WTC11 (cell line): Measurements from ENCODE around the gene CCDC71. TPM values are rescaled to one million over a fixed set of nuclear protein-coding genes. Genes with fewer than 3 reads are reported as not detected.

Experiments
- ATAC-seq: fragments of 200-7000 bp; cut with Tn5 transposase; 2 replicates; pipeline ENCODE4 v1.10.0; 2021; ENCODE audit warnings: mild to moderate bottlenecking, moderate library complexity
- CTCF ChIA-PET: fragments of 300-600 bp; sonication (Branson Sonifier 250); formaldehyde crosslinking; loops from one replicate; lab custom pipeline; 2021; ENCODE audit warnings: antibody characterized with exemption; lab: Charles Lee
- POLR2A ChIA-PET: fragments of 350-600 bp; sonication (Branson Sonifier 250); formaldehyde crosslinking; loops from one replicate; lab custom pipeline; 2021; ENCODE audit warnings: antibody characterized with exemption; lab: Charles Lee
- DNase-seq: peaks from one replicate; pipeline ENCODE4 v3.0.0; 2021; ENCODE audit warnings: low spot score
- H3K27ac Mint-ChIP-seq: 2 replicates; pipeline ENCODE4 v1.8.0; 2021; ENCODE audit warnings: mixed read lengths
- H3K27me3 Mint-ChIP-seq: 2 replicates; pipeline ENCODE4 v1.8.0; 2021; ENCODE audit warnings: low read depth, mild to moderate bottlenecking, moderate library complexity, mixed read lengths
- H3K36me3 Mint-ChIP-seq: 2 replicates; pipeline ENCODE4 v1.8.0; 2021; ENCODE audit warnings: mixed read lengths
- H3K4me1 Mint-ChIP-seq: 2 replicates; pipeline ENCODE4 v1.8.0; 2022; ENCODE audit warnings: mixed read lengths
- H3K4me3 Mint-ChIP-seq: 2 replicates; pipeline ENCODE4 v1.8.0; 2021; ENCODE audit warnings: mild to moderate bottlenecking, moderate library complexity, mixed read lengths
- H3K9me3 Mint-ChIP-seq: 2 replicates; pipeline ENCODE4 v1.8.0; 2021; ENCODE audit warnings: mixed read lengths
- ETV6 ChIP-seq: sonication (generic); formaldehyde crosslinking; IDR thresholded peaks from 2 replicates; pipeline ENCODE4 v1.8.1; 2022; ENCODE audit warnings: mild to moderate bottlenecking, missing genetic modification reagents
- GRHL2 ChIP-seq: fragments of 250-450 bp; sonication (Bioruptor Pico); IDR thresholded peaks from 2 replicates; pipeline ENCODE4 v1.8.0; 2022; ENCODE audit warnings: mild to moderate bottlenecking, moderate library complexity; ENCODE audit not compliant: insufficient replicate concordance, severe bottlenecking
- TEAD4 ChIP-seq: sonication (generic); formaldehyde crosslinking; IDR thresholded peaks from 2 replicates; pipeline ENCODE4 v1.8.0; 2022; ENCODE audit warnings: mild to moderate bottlenecking, missing genetic modification reagents
- ZNF121 ChIP-seq: sonication (generic); formaldehyde crosslinking; IDR thresholded peaks from 2 replicates; pipeline ENCODE4 v1.8.0; 2023; ENCODE audit warnings: missing genetic modification reagents
- ZNF219 ChIP-seq: sonication (generic); formaldehyde crosslinking; IDR thresholded peaks from 2 replicates; pipeline ENCODE4 v1.8.0; 2023; ENCODE audit warnings: missing genetic modification reagents, mild to moderate bottlenecking, borderline replicate concordance
- ZNF317 ChIP-seq: sonication (generic); formaldehyde crosslinking; IDR thresholded peaks from 2 replicates; pipeline ENCODE4 v1.8.1; 2023; ENCODE audit warnings: low read depth, mild to moderate bottlenecking, moderate library complexity, missing genetic modification reagents, borderline replicate concordance
- total RNA-seq: library from RNA; stranded (reverse); gene quantifications from 3 replicates; pipeline ENCODE4 v1.2.3, GENCODE V29; 2021
- TF ChIP-seq, protein P1 (sequence below): sonication (generic); formaldehyde crosslinking; IDR thresholded peaks from 2 replicates; pipeline ENCODE4 v1.8.1; 2022; ENCODE audit warnings: mild to moderate bottlenecking, missing genetic modification reagents, moderate library complexity, borderline replicate concordance
- TF ChIP-seq, protein P2 (sequence below): fragments of 200-600 bp; IDR thresholded peaks from 2 replicates; pipeline ENCODE4 v1.8.0; 2022; ENCODE audit warnings: antibody characterized with exemption
- TF ChIP-seq, protein P3 (sequence below): sonication (generic); formaldehyde crosslinking; IDR thresholded peaks from 2 replicates; pipeline ENCODE4 v1.8.1; 2022; ENCODE audit warnings: low read depth, missing genetic modification reagents, borderline replicate concordance
- TF ChIP-seq, protein P4 (sequence below): fragments of 250-450 bp; sonication (Bioruptor Pico); IDR thresholded peaks from 2 replicates; pipeline ENCODE4 v1.9.0; 2021; ENCODE audit warnings: mild to moderate bottlenecking
- TF ChIP-seq, protein P5 (sequence below): sonication (generic); formaldehyde crosslinking; IDR thresholded peaks from 2 replicates; pipeline ENCODE4 v1.8.0; 2023; ENCODE audit warnings: missing genetic modification reagents
- TF ChIP-seq, protein P6 (sequence below): sonication (generic); formaldehyde crosslinking; IDR thresholded peaks from 2 replicates; pipeline ENCODE4 v1.8.0; 2023; ENCODE audit warnings: mild to moderate bottlenecking, missing genetic modification reagents
- TF ChIP-seq, protein P7 (sequence below): sonication (generic); formaldehyde crosslinking; IDR thresholded peaks from 2 replicates; pipeline ENCODE4 v1.8.1; 2023; ENCODE audit warnings: mild to moderate bottlenecking, missing genetic modification reagents, borderline replicate concordance
- TF ChIP-seq, protein P8 (sequence below): sonication (generic); formaldehyde crosslinking; IDR thresholded peaks from 2 replicates; pipeline ENCODE4 v1.8.1; 2022; ENCODE audit warnings: mild to moderate bottlenecking, moderate library complexity, missing genetic modification reagents

The CCDC71 gene
- total RNA-seq, 1 experiment from 2014 or later = 29.8 TPM

DNA sequence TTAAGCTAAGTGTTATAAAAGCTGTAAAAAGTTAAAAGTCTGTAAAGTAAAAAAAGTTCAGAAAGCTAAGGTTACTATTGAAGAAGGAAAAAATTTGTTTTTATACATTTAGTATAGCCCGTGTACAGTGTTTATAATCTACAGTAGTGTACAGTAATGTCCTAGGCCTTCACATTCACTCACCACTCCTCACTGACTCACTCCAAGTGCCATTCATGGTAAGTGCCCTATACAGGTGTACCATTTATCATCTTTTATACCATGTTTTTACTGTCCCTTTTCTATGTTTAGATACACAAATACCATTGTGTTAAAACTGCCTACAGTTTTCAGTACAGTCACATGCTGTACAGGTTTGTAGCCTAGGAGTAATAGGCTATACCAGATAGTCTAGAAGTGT, 8.8 kb downstream of the CCDC71 start:
- DNase-seq (no peak), ATAC-seq (no peak)
- no peaks in the 10 kb centered on the region for H3K36me3 Mint-ChIP-seq
- CTCF ChIA-PET = interaction anchor here (0.7 to 4.5 kb wide), 4 partner anchors 14 to 37 kb away, joined by 3 to 23 read pairs (median 8); partner anchors contain the start of genes KLHDC8B, LAMB2 and USP19
- no peak for TF ChIP-seq TEAD4 (CRISPR knock-in tag)
- TF ChIP-seq ZNF219 (CRISPR knock-in tag) = no peak
- TF ChIP-seq, protein P1, sequence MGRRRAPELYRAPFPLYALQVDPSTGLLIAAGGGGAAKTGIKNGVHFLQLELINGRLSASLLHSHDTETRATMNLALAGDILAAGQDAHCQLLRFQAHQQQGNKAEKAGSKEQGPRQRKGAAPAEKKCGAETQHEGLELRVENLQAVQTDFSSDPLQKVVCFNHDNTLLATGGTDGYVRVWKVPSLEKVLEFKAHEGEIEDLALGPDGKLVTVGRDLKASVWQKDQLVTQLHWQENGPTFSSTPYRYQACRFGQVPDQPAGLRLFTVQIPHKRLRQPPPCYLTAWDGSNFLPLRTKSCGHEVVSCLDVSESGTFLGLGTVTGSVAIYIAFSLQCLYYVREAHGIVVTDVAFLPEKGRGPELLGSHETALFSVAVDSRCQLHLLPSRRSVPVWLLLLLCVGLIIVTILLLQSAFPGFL = no peak
- TF ChIP-seq, protein P2, sequence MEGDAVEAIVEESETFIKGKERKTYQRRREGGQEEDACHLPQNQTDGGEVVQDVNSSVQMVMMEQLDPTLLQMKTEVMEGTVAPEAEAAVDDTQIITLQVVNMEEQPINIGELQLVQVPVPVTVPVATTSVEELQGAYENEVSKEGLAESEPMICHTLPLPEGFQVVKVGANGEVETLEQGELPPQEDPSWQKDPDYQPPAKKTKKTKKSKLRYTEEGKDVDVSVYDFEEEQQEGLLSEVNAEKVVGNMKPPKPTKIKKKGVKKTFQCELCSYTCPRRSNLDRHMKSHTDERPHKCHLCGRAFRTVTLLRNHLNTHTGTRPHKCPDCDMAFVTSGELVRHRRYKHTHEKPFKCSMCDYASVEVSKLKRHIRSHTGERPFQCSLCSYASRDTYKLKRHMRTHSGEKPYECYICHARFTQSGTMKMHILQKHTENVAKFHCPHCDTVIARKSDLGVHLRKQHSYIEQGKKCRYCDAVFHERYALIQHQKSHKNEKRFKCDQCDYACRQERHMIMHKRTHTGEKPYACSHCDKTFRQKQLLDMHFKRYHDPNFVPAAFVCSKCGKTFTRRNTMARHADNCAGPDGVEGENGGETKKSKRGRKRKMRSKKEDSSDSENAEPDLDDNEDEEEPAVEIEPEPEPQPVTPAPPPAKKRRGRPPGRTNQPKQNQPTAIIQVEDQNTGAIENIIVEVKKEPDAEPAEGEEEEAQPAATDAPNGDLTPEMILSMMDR = no peak
- TF ChIP-seq ZNF317 = no peak
- no peak for TF ChIP-seq ZNF121 (CRISPR knock-in tag)
- TF ChIP-seq, protein P3, sequence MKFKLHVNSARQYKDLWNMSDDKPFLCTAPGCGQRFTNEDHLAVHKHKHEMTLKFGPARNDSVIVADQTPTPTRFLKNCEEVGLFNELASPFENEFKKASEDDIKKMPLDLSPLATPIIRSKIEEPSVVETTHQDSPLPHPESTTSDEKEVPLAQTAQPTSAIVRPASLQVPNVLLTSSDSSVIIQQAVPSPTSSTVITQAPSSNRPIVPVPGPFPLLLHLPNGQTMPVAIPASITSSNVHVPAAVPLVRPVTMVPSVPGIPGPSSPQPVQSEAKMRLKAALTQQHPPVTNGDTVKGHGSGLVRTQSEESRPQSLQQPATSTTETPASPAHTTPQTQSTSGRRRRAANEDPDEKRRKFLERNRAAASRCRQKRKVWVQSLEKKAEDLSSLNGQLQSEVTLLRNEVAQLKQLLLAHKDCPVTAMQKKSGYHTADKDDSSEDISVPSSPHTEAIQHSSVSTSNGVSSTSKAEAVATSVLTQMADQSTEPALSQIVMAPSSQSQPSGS (CRISPR knock-in tag) = no peak
- TF ChIP-seq GRHL2 (CRISPR knock-in tag) = no peak
- TF ChIP-seq ETV6 (CRISPR knock-in tag) = no peak
- TF ChIP-seq, protein P4, sequence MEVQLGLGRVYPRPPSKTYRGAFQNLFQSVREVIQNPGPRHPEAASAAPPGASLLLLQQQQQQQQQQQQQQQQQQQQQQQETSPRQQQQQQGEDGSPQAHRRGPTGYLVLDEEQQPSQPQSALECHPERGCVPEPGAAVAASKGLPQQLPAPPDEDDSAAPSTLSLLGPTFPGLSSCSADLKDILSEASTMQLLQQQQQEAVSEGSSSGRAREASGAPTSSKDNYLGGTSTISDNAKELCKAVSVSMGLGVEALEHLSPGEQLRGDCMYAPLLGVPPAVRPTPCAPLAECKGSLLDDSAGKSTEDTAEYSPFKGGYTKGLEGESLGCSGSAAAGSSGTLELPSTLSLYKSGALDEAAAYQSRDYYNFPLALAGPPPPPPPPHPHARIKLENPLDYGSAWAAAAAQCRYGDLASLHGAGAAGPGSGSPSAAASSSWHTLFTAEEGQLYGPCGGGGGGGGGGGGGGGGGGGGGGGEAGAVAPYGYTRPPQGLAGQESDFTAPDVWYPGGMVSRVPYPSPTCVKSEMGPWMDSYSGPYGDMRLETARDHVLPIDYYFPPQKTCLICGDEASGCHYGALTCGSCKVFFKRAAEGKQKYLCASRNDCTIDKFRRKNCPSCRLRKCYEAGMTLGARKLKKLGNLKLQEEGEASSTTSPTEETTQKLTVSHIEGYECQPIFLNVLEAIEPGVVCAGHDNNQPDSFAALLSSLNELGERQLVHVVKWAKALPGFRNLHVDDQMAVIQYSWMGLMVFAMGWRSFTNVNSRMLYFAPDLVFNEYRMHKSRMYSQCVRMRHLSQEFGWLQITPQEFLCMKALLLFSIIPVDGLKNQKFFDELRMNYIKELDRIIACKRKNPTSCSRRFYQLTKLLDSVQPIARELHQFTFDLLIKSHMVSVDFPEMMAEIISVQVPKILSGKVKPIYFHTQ (CRISPR knock-in tag) = no peak
- TF ChIP-seq, protein P5, sequence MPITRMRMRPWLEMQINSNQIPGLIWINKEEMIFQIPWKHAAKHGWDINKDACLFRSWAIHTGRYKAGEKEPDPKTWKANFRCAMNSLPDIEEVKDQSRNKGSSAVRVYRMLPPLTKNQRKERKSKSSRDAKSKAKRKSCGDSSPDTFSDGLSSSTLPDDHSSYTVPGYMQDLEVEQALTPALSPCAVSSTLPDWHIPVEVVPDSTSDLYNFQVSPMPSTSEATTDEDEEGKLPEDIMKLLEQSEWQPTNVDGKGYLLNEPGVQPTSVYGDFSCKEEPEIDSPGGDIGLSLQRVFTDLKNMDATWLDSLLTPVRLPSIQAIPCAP (CRISPR knock-in tag) = no peak
- TF ChIP-seq, protein P6, sequence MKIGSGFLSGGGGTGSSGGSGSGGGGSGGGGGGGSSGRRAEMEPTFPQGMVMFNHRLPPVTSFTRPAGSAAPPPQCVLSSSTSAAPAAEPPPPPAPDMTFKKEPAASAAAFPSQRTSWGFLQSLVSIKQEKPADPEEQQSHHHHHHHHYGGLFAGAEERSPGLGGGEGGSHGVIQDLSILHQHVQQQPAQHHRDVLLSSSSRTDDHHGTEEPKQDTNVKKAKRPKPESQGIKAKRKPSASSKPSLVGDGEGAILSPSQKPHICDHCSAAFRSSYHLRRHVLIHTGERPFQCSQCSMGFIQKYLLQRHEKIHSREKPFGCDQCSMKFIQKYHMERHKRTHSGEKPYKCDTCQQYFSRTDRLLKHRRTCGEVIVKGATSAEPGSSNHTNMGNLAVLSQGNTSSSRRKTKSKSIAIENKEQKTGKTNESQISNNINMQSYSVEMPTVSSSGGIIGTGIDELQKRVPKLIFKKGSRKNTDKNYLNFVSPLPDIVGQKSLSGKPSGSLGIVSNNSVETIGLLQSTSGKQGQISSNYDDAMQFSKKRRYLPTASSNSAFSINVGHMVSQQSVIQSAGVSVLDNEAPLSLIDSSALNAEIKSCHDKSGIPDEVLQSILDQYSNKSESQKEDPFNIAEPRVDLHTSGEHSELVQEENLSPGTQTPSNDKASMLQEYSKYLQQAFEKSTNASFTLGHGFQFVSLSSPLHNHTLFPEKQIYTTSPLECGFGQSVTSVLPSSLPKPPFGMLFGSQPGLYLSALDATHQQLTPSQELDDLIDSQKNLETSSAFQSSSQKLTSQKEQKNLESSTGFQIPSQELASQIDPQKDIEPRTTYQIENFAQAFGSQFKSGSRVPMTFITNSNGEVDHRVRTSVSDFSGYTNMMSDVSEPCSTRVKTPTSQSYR (CRISPR knock-in tag) = no peak
- TF ChIP-seq, protein P7, sequence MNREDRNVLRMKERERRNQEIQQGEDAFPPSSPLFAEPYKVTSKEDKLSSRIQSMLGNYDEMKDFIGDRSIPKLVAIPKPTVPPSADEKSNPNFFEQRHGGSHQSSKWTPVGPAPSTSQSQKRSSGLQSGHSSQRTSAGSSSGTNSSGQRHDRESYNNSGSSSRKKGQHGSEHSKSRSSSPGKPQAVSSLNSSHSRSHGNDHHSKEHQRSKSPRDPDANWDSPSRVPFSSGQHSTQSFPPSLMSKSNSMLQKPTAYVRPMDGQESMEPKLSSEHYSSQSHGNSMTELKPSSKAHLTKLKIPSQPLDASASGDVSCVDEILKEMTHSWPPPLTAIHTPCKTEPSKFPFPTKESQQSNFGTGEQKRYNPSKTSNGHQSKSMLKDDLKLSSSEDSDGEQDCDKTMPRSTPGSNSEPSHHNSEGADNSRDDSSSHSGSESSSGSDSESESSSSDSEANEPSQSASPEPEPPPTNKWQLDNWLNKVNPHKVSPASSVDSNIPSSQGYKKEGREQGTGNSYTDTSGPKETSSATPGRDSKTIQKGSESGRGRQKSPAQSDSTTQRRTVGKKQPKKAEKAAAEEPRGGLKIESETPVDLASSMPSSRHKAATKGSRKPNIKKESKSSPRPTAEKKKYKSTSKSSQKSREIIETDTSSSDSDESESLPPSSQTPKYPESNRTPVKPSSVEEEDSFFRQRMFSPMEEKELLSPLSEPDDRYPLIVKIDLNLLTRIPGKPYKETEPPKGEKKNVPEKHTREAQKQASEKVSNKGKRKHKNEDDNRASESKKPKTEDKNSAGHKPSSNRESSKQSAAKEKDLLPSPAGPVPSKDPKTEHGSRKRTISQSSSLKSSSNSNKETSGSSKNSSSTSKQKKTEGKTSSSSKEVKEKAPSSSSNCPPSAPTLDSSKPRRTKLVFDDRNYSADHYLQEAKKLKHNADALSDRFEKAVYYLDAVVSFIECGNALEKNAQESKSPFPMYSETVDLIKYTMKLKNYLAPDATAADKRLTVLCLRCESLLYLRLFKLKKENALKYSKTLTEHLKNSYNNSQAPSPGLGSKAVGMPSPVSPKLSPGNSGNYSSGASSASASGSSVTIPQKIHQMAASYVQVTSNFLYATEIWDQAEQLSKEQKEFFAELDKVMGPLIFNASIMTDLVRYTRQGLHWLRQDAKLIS = no peak
- TF ChIP-seq, protein P8, sequence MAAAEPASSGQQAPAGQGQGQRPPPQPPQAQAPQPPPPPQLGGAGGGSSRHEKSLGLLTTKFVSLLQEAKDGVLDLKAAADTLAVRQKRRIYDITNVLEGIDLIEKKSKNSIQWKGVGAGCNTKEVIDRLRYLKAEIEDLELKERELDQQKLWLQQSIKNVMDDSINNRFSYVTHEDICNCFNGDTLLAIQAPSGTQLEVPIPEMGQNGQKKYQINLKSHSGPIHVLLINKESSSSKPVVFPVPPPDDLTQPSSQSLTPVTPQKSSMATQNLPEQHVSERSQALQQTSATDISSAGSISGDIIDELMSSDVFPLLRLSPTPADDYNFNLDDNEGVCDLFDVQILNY (CRISPR knock-in tag) = no peak
- TF ChIP-seq, all 79 proteins: peak for 0
- H3K27me3 Mint-ChIP-seq = peaks cover 26% of the 10 kb centered on the region
- no peak overlapping the region for H3K27ac Mint-ChIP-seq
- no peaks in the 10 kb centered on the region for H3K4me1 Mint-ChIP-seq
- POLR2A ChIA-PET = no interaction called here
- no peaks in the 10 kb centered on the region for H3K9me3 Mint-ChIP-seq
- no peak overlapping the region for H3K4me3 Mint-ChIP-seq
